ENCODE measurements around the gene CACNG7. TPM values are rescaled to one million over a fixed set of nuclear protein-coding genes. Genes with fewer than 3 reads are reported as not detected.

Gene CACNG7
- total RNA-seq, 2 experiments from 2014 or later, result not detected

DNA sequence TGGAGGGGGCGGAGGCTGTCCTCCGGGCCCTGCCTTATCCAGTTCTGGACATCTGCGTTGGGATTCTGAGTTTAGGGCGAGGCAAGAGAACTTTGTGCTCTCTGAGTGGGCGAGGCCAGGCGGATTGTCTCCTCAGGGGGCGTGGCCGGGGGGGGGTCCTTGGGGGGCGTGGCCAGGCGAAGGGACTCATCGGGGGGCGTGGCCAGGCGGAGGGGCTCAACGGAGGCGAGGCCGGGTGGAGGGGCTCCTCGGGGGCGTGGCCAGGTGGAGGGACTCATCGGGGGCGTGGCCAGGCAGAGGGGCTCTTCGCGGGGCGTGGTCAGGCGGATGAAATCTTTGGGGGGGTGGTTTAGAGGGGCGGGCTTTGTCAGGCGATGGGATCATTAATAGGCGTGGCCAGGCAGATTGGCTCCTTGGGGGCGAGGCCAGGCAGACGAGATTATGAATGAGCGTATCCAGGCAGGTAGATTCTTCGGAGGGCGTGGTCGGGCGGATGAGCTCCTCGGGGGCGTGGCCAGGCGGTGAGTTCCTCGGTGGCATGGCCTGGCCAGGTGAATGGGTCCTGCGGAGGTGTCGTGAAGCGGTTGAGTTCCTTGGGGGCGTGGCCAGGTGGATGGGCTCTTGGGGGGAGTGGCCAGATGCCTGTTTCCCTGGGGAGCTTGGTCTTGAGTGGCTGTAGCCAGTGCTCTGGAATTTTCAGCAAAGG, 10.3 kb upstream of the CACNG7 start:
- no peaks in the 10 kb centered on the region for H3K9me3 Mint-ChIP-seq

DNA sequence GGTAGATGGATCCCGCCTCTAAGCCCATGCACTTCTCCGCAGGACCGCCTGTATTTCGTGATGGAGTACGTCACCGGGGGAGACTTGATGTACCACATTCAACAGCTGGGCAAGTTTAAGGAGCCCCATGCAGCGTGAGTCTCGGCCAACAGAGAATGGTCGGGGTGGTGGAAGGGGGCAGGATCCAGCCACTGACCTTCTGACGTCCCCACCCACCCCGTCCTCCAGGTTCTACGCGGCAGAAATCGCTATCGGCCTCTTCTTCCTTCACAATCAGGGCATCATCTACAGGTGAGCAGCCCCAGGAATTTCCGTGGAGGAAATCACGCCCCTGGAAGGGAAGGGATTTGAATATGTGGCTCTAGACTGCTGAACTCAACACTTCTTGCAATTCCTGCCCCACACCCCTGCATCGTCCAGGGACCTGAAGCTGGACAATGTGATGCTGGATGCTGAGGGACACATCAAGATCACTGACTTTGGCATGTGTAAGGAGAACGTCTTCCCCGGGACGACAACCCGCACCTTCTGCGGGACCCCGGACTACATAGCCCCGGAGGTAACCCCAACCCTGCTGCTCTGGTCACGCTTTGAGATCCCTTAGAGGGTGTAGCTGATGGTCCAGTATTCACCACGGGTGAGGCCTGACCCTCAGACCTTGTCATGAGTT, 8.8 kb upstream of the CACNG7 start:
- no peak overlapping the region for H3K27ac Mint-ChIP-seq
- ChIA-PET POLR2A (no interaction called here), CTCF (no interaction called here)
- H3K4me3 Mint-ChIP-seq, result no peak overlapping the region
- H3K4me1 Mint-ChIP-seq, result peaks cover 10% of the 10 kb centered on the region
- H3K9me3 Mint-ChIP-seq, result no peaks in the 10 kb centered on the region
- DNase-seq, result no peak
- no peaks in the 10 kb centered on the region for H3K36me3 Mint-ChIP-seq (ENCODE audit: low read depth)
- H3K27me3 Mint-ChIP-seq, result peaks cover 16% of the 10 kb centered on the region

More for the DNA sequence above, 10.3 kb upstream of the CACNG7 start:
- no peak for DNase-seq
- no peak overlapping the region for H3K27ac Mint-ChIP-seq
- H3K36me3 Mint-ChIP-seq (ENCODE audit: low read depth), result no peaks in the 10 kb centered on the region
- H3K27me3 Mint-ChIP-seq, result peaks cover 6% of the 10 kb centered on the region
- H3K4me1 Mint-ChIP-seq, result peaks cover 7% of the 10 kb centered on the region
- ChIA-PET CTCF (no interaction called here), POLR2A (no interaction called here)
- H3K4me3 Mint-ChIP-seq, result no peak overlapping the region

GRCh38 chr19:53903055-53903680, 5.9 kb upstream of the CACNG7 start:
- H3K4me1 Mint-ChIP-seq, result peaks cover 19% of the 10 kb centered on the region
- H3K4me3 Mint-ChIP-seq, result no peak overlapping the region
- DNase-seq, result peak; percentile 72
- no peaks in the 10 kb centered on the region for H3K9me3 Mint-ChIP-seq
- H3K36me3 Mint-ChIP-seq (ENCODE audit: low read depth), result no peaks in the 10 kb centered on the region
- peaks cover 36% of the 10 kb centered on the region for H3K27me3 Mint-ChIP-seq
- ChIA-PET POLR2A (no interaction called here), CTCF (no interaction called here)
- H3K27ac Mint-ChIP-seq, result no peak overlapping the region

DNA sequence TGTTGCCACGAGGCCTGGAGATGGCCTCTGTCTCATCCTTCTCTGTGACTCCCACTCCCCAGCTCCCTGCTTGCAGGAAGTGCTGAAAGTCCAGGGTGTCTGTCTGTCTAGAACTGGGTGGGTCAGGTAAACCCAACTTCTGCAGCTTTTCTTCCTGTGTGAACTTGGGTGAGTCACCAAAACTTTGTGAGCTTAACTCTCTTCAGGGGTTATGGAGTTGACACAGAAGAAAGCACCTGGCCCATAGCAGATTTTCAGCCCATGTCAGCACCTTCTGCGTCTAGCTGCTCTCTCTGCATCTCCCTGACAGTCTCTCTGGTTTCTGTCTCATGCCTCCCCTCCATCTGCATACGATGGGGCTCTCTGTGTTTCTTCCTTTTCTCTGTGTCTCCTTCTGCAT, 4.2 kb upstream of the CACNG7 start:
- Mint-ChIP-seq H3K4me1 (peaks cover 16% of the 10 kb centered on the region), H3K36me3 (ENCODE audit: low read depth) (no peaks in the 10 kb centered on the region), H3K9me3 (no peaks in the 10 kb centered on the region), H3K27ac (no peak overlapping the region), H3K27me3 (peaks cover 48% of the 10 kb centered on the region), H3K4me3 (no peak overlapping the region)
- DNase-seq, result no peak
- CTCF ChIA-PET, result interaction anchor here (0.6 kb wide), 1 partner anchor 1906 kb away, joined by 3 read pairs; no protein-coding TSS in a partner anchor
- POLR2A ChIA-PET, result no interaction called here

GRCh38 chr19:53905787-53906186, 3.3 kb upstream of the CACNG7 start:
- no peak for DNase-seq
- Mint-ChIP-seq H3K4me3 (no peak overlapping the region), H3K4me1 (peaks cover 16% of the 10 kb centered on the region), H3K36me3 (ENCODE audit: low read depth) (no peaks in the 10 kb centered on the region), H3K9me3 (no peaks in the 10 kb centered on the region), H3K27ac (no peak overlapping the region), H3K27me3 (peaks cover 56% of the 10 kb centered on the region)
- ChIA-PET CTCF (no interaction called here), POLR2A (no interaction called here)

- H3K36me3 Mint-ChIP-seq (ENCODE audit: low read depth), result no peaks in the 10 kb centered on the region
- ChIA-PET POLR2A (no interaction called here), CTCF (interaction anchor here (0.6 kb wide), 2 partner anchors 140 to 510 kb away, joined by 3 to 6 read pairs; no protein-coding TSS in a partner anchor)
- H3K4me1 Mint-ChIP-seq, result peaks cover 16% of the 10 kb centered on the region
- H3K9me3 Mint-ChIP-seq, result no peaks in the 10 kb centered on the region
- peaks cover 60% of the 10 kb centered on the region for H3K27me3 Mint-ChIP-seq
- peak; percentile 62 for DNase-seq
- no peak overlapping the region for H3K27ac Mint-ChIP-seq
- no peak overlapping the region for H3K4me3 Mint-ChIP-seq
Observed at GRCh38 chr19:53906211-53907192, 2.6 kb upstream of the CACNG7 start.

GRCh38 chr19:53907193-53907581, 1.9 kb upstream of the CACNG7 start:
- ChIA-PET POLR2A (no interaction called here), CTCF (interaction anchor here (0.6 kb wide), 2 partner anchors 139 to 509 kb away, joined by 3 to 6 read pairs; no protein-coding TSS in a partner anchor)
- no peak for DNase-seq
- Mint-ChIP-seq H3K36me3 (ENCODE audit: low read depth) (no peaks in the 10 kb centered on the region), H3K9me3 (no peaks in the 10 kb centered on the region), H3K4me3 (no peak overlapping the region), H3K27ac (no peak overlapping the region), H3K27me3 (peaks cover 65% of the 10 kb centered on the region), H3K4me1 (peaks cover 16% of the 10 kb centered on the region)

GRCh38 chr19:53907690-53908089, 1.4 kb upstream of the CACNG7 start:
- Mint-ChIP-seq H3K27ac (no peak overlapping the region), H3K36me3 (ENCODE audit: low read depth) (no peaks in the 10 kb centered on the region), H3K4me3 (no peak overlapping the region), H3K4me1 (peaks cover 16% of the 10 kb centered on the region), H3K9me3 (no peaks in the 10 kb centered on the region), H3K27me3 (peaks cover 65% of the 10 kb centered on the region)
- ChIA-PET CTCF (no interaction called here), POLR2A (no interaction called here)
- DNase-seq, result no peak

DNA sequence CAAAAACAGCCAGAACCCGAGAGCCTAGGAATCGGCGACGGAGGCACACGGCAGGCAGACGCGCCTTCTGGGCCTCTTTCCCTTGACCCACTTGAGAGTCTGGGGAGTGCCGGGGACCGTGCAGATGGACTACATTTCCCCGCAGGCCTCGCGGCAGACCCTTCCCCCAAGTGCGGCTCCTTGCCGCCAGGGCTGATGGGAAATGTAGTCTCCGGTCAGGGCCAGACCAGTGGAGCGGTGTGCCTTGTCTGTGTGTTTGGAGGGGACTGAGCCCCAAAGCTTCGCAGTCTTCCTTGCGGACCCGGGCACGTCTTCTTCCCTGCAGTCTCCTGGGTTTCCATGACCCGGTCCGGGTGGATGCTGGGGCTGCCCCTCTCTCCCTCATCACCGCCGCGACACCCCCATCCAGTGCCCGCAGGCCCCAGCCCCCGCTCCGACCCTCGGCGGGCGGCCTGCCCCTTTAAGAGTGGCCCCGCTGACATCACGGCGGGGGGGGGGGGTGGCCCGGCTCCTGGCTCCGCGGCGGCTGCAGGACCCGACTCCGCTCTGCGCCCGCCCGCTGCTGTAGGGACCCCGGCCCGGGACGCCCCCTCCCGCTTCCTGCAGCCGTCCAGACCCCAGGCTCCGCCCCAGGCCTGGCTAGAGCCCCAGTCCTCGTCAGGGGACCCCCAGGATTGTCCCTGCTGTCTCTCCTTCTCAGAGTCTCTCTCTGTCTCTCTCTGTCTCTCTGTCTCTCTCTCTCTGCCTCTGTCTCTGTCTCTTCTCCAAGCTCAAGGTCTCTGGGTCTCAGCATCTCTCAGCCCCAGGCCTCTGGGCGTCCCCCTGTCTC, 758 bp upstream of the CACNG7 start:
- Mint-ChIP-seq H3K27me3 (peaks cover 65% of the 10 kb centered on the region), H3K27ac (no peak overlapping the region), H3K9me3 (no peaks in the 10 kb centered on the region), H3K4me3 (peak overlapping the region; percentile 2), H3K4me1 (peaks cover 16% of the 10 kb centered on the region), H3K36me3 (ENCODE audit: low read depth) (no peaks in the 10 kb centered on the region)
- ChIA-PET POLR2A (no interaction called here), CTCF (no interaction called here)
- peak; percentile 44 for DNase-seq

- CTCF ChIA-PET, result no interaction called here
- H3K27me3 Mint-ChIP-seq, result peaks cover 60% of the 10 kb centered on the region
- POLR2A ChIA-PET, result no interaction called here
- peaks cover 16% of the 10 kb centered on the region for H3K4me1 Mint-ChIP-seq
- H3K36me3 Mint-ChIP-seq (ENCODE audit: low read depth), result no peaks in the 10 kb centered on the region
- H3K4me3 Mint-ChIP-seq, result no peak overlapping the region
- no peak for DNase-seq
- no peak overlapping the region for H3K27ac Mint-ChIP-seq
- no peaks in the 10 kb centered on the region for H3K9me3 Mint-ChIP-seq
Observed at GRCh38 chr19:53909471-53910169, 542 bp downstream of the CACNG7 start.

DNA sequence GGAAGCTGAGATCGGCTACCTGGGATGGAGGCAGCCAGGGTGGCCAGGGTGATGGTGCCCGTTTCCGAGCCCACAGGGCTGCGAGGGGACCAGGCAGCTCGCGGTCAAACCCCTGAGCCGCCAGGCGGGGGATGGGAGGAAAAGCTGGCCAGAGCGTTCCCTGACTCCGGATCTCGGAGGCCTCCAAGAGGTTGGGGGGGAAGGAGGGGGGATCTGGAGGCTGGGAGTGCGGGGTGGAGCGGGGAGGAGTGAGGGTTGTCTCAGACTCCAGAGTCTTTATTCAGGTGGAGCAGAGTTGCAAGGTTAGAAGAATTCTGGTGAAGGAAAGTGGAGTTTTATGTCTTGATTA, 1.1 kb downstream of the CACNG7 start:
- ChIA-PET CTCF (no interaction called here), POLR2A (no interaction called here)
- Mint-ChIP-seq H3K9me3 (no peaks in the 10 kb centered on the region), H3K27me3 (peaks cover 57% of the 10 kb centered on the region), H3K4me1 (peaks cover 14% of the 10 kb centered on the region), H3K4me3 (no peak overlapping the region), H3K36me3 (ENCODE audit: low read depth) (no peaks in the 10 kb centered on the region), H3K27ac (no peak overlapping the region)
- no peak for DNase-seq

DNA sequence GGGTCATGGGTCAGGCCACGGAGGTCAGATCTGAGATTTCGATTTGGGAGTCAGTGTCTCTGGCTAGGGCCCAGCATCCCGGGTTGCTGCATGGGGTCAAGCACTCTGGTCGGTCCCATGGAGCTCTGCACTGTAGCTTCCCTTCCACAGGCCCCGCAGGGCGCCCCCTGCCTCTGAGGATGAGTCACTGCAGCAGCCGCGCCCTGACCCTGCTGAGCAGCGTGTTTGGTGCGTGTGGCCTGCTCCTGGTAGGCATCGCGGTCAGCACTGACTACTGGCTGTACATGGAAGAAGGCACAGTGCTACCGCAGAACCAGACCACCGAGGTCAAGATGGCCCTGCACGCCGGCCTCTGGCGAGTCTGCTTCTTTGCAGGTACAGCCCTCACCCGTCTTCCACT, 3.6 kb downstream of the CACNG7 start:
- Mint-ChIP-seq H3K4me3 (no peak overlapping the region), H3K4me1 (peaks cover 7% of the 10 kb centered on the region), H3K36me3 (ENCODE audit: low read depth) (no peaks in the 10 kb centered on the region), H3K27ac (no peak overlapping the region), H3K27me3 (peaks cover 40% of the 10 kb centered on the region), H3K9me3 (no peaks in the 10 kb centered on the region)
- no peak for DNase-seq
- CTCF ChIA-PET, result interaction anchor here (0.6 to 0.9 kb wide), 2 partner anchors 117 to 428 kb away, joined by 3 to 4 read pairs; no protein-coding TSS in a partner anchor
- POLR2A ChIA-PET, result no interaction called here
